Neural cell (in vitro differentiated cells): ENCODE data around the gene MT1H. TPM values are rescaled to one million over a fixed set of nuclear protein-coding genes. Genes with fewer than 3 reads are reported as not detected.

Source experiments
- H2AFZ ChIP-seq: fragments of 200-600, 300-800 bp; sonication (generic), shearing (Covaris generic); 2 replicates; pipeline ENCODE4 v1.6.0; 2014; ENCODE audit warnings: low read depth, mild to moderate bottlenecking, antibody characterized with exemption, low read length, moderate library complexity
- H3F3A ChIP-seq: fragments of 200-600 bp; shearing (Covaris generic); 2 replicates; pipeline ENCODE4 v1.6.1; 2016; ENCODE audit warnings: mild to moderate bottlenecking, moderate library complexity, mixed read lengths, antibody characterized with exemption, low read length; ENCODE audit not compliant: insufficient read depth, poor library complexity, severe bottlenecking
- H3K27ac ChIP-seq: fragments of 200-600, 300-800 bp; sonication (generic), shearing (Covaris generic); 2 replicates; pipeline ENCODE4 v1.5.1; 2014; ENCODE audit warnings: mild to moderate bottlenecking, low read length, moderate library complexity
- H3K27me3 ChIP-seq: fragments of 300-800, 200-600 bp; sonication (generic), shearing (Covaris generic); 2 replicates; pipeline ENCODE4 v1.6.0; 2014; ENCODE audit warnings: mild to moderate bottlenecking, low read depth, low read length, moderate library complexity; ENCODE audit not compliant: insufficient read depth
- H3K36me3 ChIP-seq: fragments of 300-800, 200-600 bp; sonication (generic), shearing (Covaris generic); 2 replicates; pipeline ENCODE4 v1.5.1; 2014; ENCODE audit warnings: mild to moderate bottlenecking, antibody characterized with exemption, low read length, moderate library complexity; ENCODE audit not compliant: insufficient read depth
- H3K4me2 ChIP-seq: fragments of 300-800, 200-600 bp; sonication (generic), shearing (Covaris generic); 2 replicates; pipeline ENCODE4 v1.6.0; 2014; ENCODE audit warnings: mild to moderate bottlenecking, low read length
- H3K4me3 ChIP-seq: fragments of 300-800, 200-600 bp; sonication (generic), shearing (Covaris generic); 2 replicates; pipeline ENCODE4 v1.5.1; 2014; ENCODE audit warnings: mild to moderate bottlenecking, low read length, moderate library complexity
- H3K79me2 ChIP-seq: fragments of 200-600 bp; shearing (Covaris generic); replicated peaks from 2 replicates; pipeline ENCODE4 v1.6.0; 2014; ENCODE audit warnings: mild to moderate bottlenecking, low read length, moderate library complexity; ENCODE audit not compliant: insufficient read depth
- H3K9ac ChIP-seq: fragments of 300-800, 200-600 bp; sonication (generic), shearing (Covaris generic); 2 replicates; pipeline ENCODE4 v1.6.1; 2016; ENCODE audit warnings: mild to moderate bottlenecking, low read length, mixed read lengths
- H3K9me2 ChIP-seq: fragments of 200-600 bp; shearing (Covaris generic); 2 replicates; pipeline ENCODE4 v1.6.1; 2016; ENCODE audit warnings: mild to moderate bottlenecking, low read length, mixed read lengths; ENCODE audit not compliant: insufficient read depth
- H3K9me3 ChIP-seq: fragments of 200-600, 300-800 bp; sonication (generic), shearing (Covaris generic); 2 replicates; pipeline ENCODE4 v1.6.1; 2016; ENCODE audit warnings: mild to moderate bottlenecking, mixed run types, low read length, moderate library complexity, mixed read lengths
- H4K20me1 ChIP-seq: fragments of 200-600 bp; shearing (Covaris generic); 2 replicates; pipeline ENCODE4 v1.6.1; 2016; ENCODE audit warnings: mild to moderate bottlenecking, mixed run types; ENCODE audit not compliant: insufficient read depth
- EP300 ChIP-seq: fragments of 450-650 bp; conservative IDR thresholded peaks from 2 replicates; pipeline ENCODE4 v1.6.1; 2014; ENCODE audit warnings: antibody characterized with exemption, mild to moderate bottlenecking, moderate library complexity; ENCODE audit not compliant: poor library complexity, severe bottlenecking
- EZH2 ChIP-seq: fragments of 200-600, 300-800 bp; shearing (Covaris generic), sonication (generic); IDR thresholded peaks from 2 replicates; pipeline ENCODE4 v1.6.1; 2014; ENCODE audit warnings: antibody characterized with exemption, low read length, borderline replicate concordance, mild to moderate bottlenecking; ENCODE audit not compliant: insufficient read depth, poor library complexity, severe bottlenecking
- MXI1 ChIP-seq: fragments of 450-650 bp; conservative IDR thresholded peaks from 2 replicates; pipeline ENCODE4 v1.6.1; 2014; ENCODE audit warnings: antibody characterized with exemption, mild to moderate bottlenecking; ENCODE audit not compliant: poor library complexity, severe bottlenecking
- POLR2AphosphoS5 ChIP-seq: IDR thresholded peaks from 2 replicates; pipeline ENCODE4 v1.6.1; 2012
- RAD21 ChIP-seq: fragments of 450-650 bp; conservative IDR thresholded peaks from 2 replicates; pipeline ENCODE4 v1.6.1; 2014; ENCODE audit warnings: antibody characterized with exemption, mild to moderate bottlenecking, moderate library complexity
- SMC3 ChIP-seq: fragments of 450-650 bp; conservative IDR thresholded peaks from 2 replicates; pipeline ENCODE4 v1.6.1; 2014; ENCODE audit warnings: antibody characterized with exemption, mild to moderate bottlenecking, moderate library complexity; ENCODE audit not compliant: poor library complexity
- TAF1 ChIP-seq: IDR thresholded peaks from 2 replicates; pipeline ENCODE4 v1.6.1; 2012; ENCODE audit warnings: low read depth
- polyA plus RNA-seq: library from polyadenylated mRNA; depleted of rRNA; stranded (reverse); fragments of >200 nt; gene quantifications from 2 replicates; pipeline ENCODE4 v1.2.3, GENCODE V29; 2014
- TF ChIP-seq, protein P1 (sequence below): fragments of 450-650 bp; IDR thresholded peaks from 2 replicates; pipeline ENCODE4 v1.5.1; 2014; ENCODE audit warnings: antibody characterized with exemption, mild to moderate bottlenecking, moderate library complexity; ENCODE audit not compliant: poor library complexity, severe bottlenecking
- TF ChIP-seq, protein P2 (sequence below): IDR thresholded peaks from 2 replicates; pipeline ENCODE4 v1.6.1; 2012; ENCODE audit warnings: borderline replicate concordance

Gene MT1H
- polyA plus RNA-seq, 1 donor from 2014 or later = not detected

DNA sequence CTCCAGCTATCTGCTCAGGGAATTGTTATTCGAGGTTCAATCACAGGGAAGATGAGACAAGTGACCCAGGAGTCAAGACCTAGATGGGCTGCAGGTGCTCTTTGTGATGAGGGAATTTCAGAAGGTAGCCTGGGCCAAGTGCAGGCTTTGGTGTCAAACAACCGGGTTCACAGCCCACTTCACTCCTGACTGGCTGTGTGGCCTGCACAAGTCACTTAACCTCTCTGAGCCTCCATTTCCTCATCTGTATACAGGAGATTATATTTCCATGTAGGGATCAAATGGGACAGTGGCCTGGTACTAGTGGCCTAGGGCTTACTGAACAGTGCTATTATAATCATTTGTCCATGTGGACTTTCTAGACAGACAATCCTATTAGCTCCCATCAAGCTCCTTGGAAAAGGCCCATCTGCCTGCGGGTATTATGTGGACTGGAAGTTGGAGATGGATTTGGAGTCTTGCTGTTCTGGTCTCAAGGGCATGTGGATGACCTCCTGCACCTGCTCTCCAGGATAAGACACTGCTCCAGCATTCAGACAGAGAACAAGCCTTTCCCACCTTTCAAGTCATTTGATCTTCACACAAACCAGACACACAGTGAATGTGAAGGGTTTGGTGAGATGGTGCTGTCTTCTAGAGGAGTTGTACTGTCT is 9.6 kb downstream of the MT1H start:
- Histone ChIP-seq H3K27me3 (peaks cover 60% of the 10 kb centered on the region), H3K4me2 (no peak overlapping the region), H3K36me3 (no peaks in the 10 kb centered on the region), H3K9ac (no peak overlapping the region), H3F3A (no peaks in the 10 kb centered on the region), H3K9me2 (no peaks in the 10 kb centered on the region), H3K79me2 (no peaks in the 10 kb centered on the region), H3K9me3 (no peaks in the 10 kb centered on the region), H3K4me3 (no peak overlapping the region), H4K20me1 (no peaks in the 10 kb centered on the region), H2AFZ (no peak overlapping the region), H3K27ac (no peak overlapping the region)
- TF ChIP-seq MXI1 = no peak
- TF ChIP-seq, protein P1, sequence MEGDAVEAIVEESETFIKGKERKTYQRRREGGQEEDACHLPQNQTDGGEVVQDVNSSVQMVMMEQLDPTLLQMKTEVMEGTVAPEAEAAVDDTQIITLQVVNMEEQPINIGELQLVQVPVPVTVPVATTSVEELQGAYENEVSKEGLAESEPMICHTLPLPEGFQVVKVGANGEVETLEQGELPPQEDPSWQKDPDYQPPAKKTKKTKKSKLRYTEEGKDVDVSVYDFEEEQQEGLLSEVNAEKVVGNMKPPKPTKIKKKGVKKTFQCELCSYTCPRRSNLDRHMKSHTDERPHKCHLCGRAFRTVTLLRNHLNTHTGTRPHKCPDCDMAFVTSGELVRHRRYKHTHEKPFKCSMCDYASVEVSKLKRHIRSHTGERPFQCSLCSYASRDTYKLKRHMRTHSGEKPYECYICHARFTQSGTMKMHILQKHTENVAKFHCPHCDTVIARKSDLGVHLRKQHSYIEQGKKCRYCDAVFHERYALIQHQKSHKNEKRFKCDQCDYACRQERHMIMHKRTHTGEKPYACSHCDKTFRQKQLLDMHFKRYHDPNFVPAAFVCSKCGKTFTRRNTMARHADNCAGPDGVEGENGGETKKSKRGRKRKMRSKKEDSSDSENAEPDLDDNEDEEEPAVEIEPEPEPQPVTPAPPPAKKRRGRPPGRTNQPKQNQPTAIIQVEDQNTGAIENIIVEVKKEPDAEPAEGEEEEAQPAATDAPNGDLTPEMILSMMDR = no peak
- no peak for TF ChIP-seq TAF1
- no peak for TF ChIP-seq SMC3
- no peak for TF ChIP-seq EZH2
- TF ChIP-seq EP300 = no peak
- TF ChIP-seq, protein P2, sequence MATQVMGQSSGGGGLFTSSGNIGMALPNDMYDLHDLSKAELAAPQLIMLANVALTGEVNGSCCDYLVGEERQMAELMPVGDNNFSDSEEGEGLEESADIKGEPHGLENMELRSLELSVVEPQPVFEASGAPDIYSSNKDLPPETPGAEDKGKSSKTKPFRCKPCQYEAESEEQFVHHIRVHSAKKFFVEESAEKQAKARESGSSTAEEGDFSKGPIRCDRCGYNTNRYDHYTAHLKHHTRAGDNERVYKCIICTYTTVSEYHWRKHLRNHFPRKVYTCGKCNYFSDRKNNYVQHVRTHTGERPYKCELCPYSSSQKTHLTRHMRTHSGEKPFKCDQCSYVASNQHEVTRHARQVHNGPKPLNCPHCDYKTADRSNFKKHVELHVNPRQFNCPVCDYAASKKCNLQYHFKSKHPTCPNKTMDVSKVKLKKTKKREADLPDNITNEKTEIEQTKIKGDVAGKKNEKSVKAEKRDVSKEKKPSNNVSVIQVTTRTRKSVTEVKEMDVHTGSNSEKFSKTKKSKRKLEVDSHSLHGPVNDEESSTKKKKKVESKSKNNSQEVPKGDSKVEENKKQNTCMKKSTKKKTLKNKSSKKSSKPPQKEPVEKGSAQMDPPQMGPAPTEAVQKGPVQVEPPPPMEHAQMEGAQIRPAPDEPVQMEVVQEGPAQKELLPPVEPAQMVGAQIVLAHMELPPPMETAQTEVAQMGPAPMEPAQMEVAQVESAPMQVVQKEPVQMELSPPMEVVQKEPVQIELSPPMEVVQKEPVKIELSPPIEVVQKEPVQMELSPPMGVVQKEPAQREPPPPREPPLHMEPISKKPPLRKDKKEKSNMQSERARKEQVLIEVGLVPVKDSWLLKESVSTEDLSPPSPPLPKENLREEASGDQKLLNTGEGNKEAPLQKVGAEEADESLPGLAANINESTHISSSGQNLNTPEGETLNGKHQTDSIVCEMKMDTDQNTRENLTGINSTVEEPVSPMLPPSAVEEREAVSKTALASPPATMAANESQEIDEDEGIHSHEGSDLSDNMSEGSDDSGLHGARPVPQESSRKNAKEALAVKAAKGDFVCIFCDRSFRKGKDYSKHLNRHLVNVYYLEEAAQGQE = no peak

DNA sequence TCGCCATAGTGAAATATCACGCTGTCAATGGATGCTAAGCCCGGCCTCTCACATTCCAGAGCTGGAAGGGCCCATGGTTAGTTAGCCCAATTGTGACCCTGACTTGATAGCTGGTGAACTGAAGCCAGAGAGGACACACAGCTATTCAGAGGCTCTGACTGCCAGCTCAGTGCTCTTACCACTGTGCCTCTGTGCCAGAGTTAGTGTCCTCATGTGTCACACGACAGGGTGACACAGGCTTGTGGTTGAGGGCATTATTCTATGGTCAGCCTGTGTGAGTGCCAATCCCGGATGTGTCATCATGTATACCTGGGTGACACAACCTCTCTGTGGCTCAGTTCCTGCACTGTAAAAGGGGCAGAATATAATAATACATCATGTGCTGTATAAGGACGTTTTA is 10.2 kb downstream of the MT1H start:
- H3K9me3 ChIP-seq = no peaks in the 10 kb centered on the region
- no peaks in the 10 kb centered on the region for H3K9me2 ChIP-seq
- H4K20me1 ChIP-seq = no peaks in the 10 kb centered on the region
- TF ChIP-seq TAF1 = no peak
- TF ChIP-seq EP300 = no peak
- TF ChIP-seq MXI1 = no peak
- TF ChIP-seq, protein P2 = no peak
- TF ChIP-seq, protein P1 = no peak
- TF ChIP-seq RAD21 = no peak
- no peak for TF ChIP-seq POLR2AphosphoS5
- TF ChIP-seq EZH2 = no peak
- TF ChIP-seq SMC3 = no peak
- H2AFZ ChIP-seq = no peak overlapping the region
- H3K27ac ChIP-seq = no peak overlapping the region
- H3F3A ChIP-seq = no peaks in the 10 kb centered on the region
- H3K4me2 ChIP-seq = no peak overlapping the region
- no peaks in the 10 kb centered on the region for H3K36me3 ChIP-seq
- peaks cover 60% of the 10 kb centered on the region for H3K27me3 ChIP-seq
- H3K79me2 ChIP-seq = no peaks in the 10 kb centered on the region
- no peak overlapping the region for H3K9ac ChIP-seq
- no peak overlapping the region for H3K4me3 ChIP-seq
